OCI-LY3 (cell line): ENCODE data around the gene NPTXR.

Experiments used
- H2AFZ ChIP-seq: fragments of 200-600, 300-600 bp; shearing (Covaris generic); 2 replicates; pipeline ENCODE4 v1.6.0; 2014; ENCODE audit warnings: antibody characterized with exemption, low read depth, low read length
- H3K27ac ChIP-seq: fragments of 200-600, 300-600 bp; sonication (generic); 2 replicates; pipeline ENCODE4 v1.5.1; 2014; ENCODE audit warnings: mild to moderate bottlenecking, low read length, moderate library complexity, mixed read lengths
- H3K27me3 ChIP-seq: fragments of 200-600, 300-600 bp; sonication (generic); 2 replicates; pipeline ENCODE4 v1.6.1; 2014; ENCODE audit warnings: low read depth, low read length, mixed read lengths
- H3K36me3 ChIP-seq: fragments of 200-600, 300-600 bp; sonication (generic); replicated peaks from 2 replicates; pipeline ENCODE3; 2014; ENCODE audit warnings: low read depth, low read length, mixed read lengths
- H3K4me1 ChIP-seq: fragments of 300-600, 200-600 bp; sonication (generic); 2 replicates; pipeline ENCODE4 v1.6.1; 2014; ENCODE audit warnings: low read length, mixed read lengths
- H3K4me2 ChIP-seq: fragments of 200-600, 300-600 bp; sonication (generic); 2 replicates; pipeline ENCODE4 v1.6.1; 2014; ENCODE audit warnings: low read length, mixed read lengths
- H3K4me3 ChIP-seq: fragments of 300-600, 200-600 bp; sonication (generic); 2 replicates; pipeline ENCODE4 v1.5.1; 2014; ENCODE audit warnings: antibody characterized with exemption, mild to moderate bottlenecking, low read length, moderate library complexity
- H3K79me2 ChIP-seq: fragments of 300-600, 200-600 bp; shearing (Covaris generic); 2 replicates; pipeline ENCODE4 v1.6.1; 2014; ENCODE audit warnings: mild to moderate bottlenecking, low read length, mixed read lengths
- H3K9ac ChIP-seq: fragments of 300-600, 200-600 bp; shearing (Covaris generic); 2 replicates; pipeline ENCODE4 v1.6.0; 2014; ENCODE audit warnings: mild to moderate bottlenecking, low read length, moderate library complexity
- H3K9me3 ChIP-seq: fragments of 200-600, 300-600 bp; shearing (Covaris generic); 2 replicates; pipeline ENCODE4 v1.6.1; 2014; ENCODE audit warnings: low read length, mixed read lengths; ENCODE audit not compliant: insufficient read depth
- H4K20me1 ChIP-seq: fragments of 200-600, 300-600 bp; sonication (generic); 2 replicates; pipeline ENCODE4 v1.6.1; 2016; ENCODE audit warnings: low read length, mixed read lengths; ENCODE audit not compliant: insufficient read depth
- EZH2phosphoT487 ChIP-seq: fragments of 200-600 bp; shearing (Covaris generic); IDR thresholded peaks from 2 replicates; pipeline ENCODE4 v1.6.1; 2018; ENCODE audit warnings: antibody characterized with exemption, mixed run types, low read depth
- TF ChIP-seq, protein P1 (sequence below): fragments of 200-600, 300-600 bp; sonication (generic); IDR thresholded peaks from 2 replicates; pipeline ENCODE4 v1.5.1; 2014; ENCODE audit warnings: antibody characterized with exemption, low read length, low read depth

Gene NPTXR

DNA sequence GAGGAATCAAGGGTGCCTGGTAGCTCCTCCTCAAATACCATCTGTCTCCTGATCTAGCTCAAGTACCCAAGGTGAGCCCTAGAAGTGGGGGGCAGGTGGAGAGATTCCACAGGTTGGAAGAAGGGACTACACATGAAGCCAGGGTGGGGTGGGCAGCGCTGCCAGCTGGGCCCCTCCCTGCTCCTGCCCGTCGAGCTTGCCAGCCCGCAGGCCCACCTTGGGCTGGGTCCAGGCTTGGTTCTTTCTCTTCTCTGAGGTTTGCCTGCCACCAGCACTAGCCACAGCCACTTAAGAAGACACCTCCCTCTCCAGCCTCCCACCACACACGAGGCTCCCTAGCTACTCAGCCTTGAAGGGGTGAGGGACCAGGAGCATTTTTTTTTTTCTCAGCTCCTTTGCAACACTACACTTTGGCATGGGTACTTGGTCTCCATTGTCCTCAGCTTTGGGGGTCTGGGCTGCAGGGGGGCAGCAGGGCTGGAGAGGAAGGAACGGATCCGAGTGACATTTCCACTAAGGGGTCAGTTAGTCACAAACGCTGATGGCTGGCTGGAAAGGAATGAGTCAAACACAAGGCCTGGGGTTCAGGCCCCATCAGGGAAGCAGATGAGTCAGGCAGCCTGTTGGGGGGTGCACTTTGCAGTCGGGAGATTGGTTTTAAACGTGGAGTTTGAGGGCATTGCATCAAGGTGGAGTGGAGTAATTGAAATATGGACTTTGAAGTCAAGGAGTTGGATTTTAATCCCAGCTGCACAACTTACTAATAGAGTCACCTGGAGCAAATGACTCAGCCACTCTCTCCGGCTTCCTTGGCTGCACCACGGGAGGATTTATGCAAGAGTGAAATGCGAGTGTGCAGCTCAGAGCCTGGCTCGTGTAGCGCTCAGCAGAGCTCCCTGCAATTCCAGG is 7.4 kb upstream of the NPTXR start:
- Histone ChIP-seq H3K79me2 (no peaks in the 10 kb centered on the region), H3K9me3 (no peaks in the 10 kb centered on the region), H4K20me1 (no peaks in the 10 kb centered on the region), H3K9ac (no peak overlapping the region), H3K4me1 (no peaks in the 10 kb centered on the region), H3K4me2 (no peak overlapping the region), H3K4me3 (no peak overlapping the region), H3K27ac (no peak overlapping the region), H2AFZ (no peak overlapping the region), H3K36me3 (no peaks in the 10 kb centered on the region), H3K27me3 (peaks cover 64% of the 10 kb centered on the region)
- no peak for TF ChIP-seq EZH2phosphoT487
- TF ChIP-seq, protein P1, sequence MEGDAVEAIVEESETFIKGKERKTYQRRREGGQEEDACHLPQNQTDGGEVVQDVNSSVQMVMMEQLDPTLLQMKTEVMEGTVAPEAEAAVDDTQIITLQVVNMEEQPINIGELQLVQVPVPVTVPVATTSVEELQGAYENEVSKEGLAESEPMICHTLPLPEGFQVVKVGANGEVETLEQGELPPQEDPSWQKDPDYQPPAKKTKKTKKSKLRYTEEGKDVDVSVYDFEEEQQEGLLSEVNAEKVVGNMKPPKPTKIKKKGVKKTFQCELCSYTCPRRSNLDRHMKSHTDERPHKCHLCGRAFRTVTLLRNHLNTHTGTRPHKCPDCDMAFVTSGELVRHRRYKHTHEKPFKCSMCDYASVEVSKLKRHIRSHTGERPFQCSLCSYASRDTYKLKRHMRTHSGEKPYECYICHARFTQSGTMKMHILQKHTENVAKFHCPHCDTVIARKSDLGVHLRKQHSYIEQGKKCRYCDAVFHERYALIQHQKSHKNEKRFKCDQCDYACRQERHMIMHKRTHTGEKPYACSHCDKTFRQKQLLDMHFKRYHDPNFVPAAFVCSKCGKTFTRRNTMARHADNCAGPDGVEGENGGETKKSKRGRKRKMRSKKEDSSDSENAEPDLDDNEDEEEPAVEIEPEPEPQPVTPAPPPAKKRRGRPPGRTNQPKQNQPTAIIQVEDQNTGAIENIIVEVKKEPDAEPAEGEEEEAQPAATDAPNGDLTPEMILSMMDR, result no peak

DNA sequence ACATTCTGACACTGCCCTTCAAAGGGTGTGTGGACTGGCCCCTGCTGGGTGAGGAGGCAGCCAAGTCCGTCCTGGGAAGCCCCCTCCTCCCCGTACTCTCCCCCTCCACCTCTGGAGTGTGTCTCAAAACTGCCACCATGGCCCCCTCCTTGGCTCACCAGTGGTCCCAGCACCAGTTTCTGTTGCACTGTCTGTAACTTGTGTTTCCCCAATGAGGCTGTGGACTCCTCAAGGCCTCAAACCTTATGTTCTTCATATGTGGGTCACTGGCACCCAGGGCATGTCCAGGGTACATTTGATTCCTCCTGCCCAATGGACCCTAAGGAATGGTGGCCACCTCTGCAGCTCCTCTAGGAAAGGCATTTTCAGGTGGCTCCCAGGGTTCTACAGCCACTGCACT is 6.6 kb upstream of the NPTXR start:
- Histone ChIP-seq H4K20me1 (no peaks in the 10 kb centered on the region), H3K4me3 (no peak overlapping the region), H2AFZ (no peak overlapping the region), H3K9me3 (no peaks in the 10 kb centered on the region), H3K4me2 (no peak overlapping the region), H3K27me3 (peaks cover 57% of the 10 kb centered on the region), H3K27ac (no peak overlapping the region), H3K36me3 (no peaks in the 10 kb centered on the region), H3K79me2 (no peaks in the 10 kb centered on the region), H3K9ac (no peak overlapping the region), H3K4me1 (no peaks in the 10 kb centered on the region)
- no peak for TF ChIP-seq EZH2phosphoT487
- TF ChIP-seq, protein P1, result no peak

DNA sequence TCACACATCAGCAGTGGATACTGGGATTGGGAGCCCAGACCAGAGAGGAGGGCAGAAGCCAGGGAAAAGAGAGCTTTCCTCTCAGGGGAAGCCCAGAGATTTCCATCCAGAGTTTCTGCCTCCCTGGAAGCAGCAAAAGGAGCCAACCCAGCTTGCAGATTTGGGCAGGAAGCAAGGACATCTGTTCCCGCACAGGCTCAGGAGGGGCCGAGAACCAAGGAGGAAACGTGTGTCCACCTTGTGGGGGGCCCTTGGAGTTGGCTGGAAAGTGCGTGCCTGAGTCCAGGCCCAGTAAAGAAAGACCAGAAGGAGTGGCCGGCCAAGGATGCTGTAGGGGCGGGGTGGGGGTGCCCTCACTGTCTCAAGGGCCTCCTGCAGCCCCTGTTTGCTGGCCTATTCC is 6.0 kb upstream of the NPTXR start:
- Histone ChIP-seq H3K27me3 (peaks cover 56% of the 10 kb centered on the region), H3K4me3 (no peak overlapping the region), H3K79me2 (no peaks in the 10 kb centered on the region), H3K9me3 (no peaks in the 10 kb centered on the region), H4K20me1 (no peaks in the 10 kb centered on the region), H3K4me2 (no peak overlapping the region), H3K27ac (no peak overlapping the region), H3K36me3 (no peaks in the 10 kb centered on the region), H3K9ac (no peak overlapping the region), H3K4me1 (no peaks in the 10 kb centered on the region), H2AFZ (no peak overlapping the region)
- TF ChIP-seq, protein P1, result no peak
- no peak for TF ChIP-seq EZH2phosphoT487

DNA sequence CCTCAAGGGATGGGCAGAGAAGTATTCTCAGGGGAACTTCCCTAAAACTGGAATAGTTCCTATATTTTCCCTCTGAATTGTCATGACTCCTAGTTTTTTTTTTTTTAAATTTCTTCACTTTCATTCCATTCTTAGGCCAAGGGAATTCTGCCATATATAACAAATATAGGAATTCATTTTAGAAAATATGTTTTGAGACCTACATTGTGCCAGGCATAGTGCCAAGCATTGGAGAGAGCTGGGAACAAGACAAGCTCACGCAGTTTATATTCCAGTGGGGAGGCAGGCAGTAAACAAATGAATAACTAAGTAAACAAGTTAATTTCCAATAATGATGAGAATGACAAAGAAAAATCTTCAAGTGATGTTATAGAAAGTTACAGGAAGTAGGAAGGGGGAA is 2.6 kb upstream of the NPTXR start:
- no peak overlapping the region for H3K4me2 ChIP-seq
- no peak overlapping the region for H3K9ac ChIP-seq
- no peaks in the 10 kb centered on the region for H3K4me1 ChIP-seq
- H3K36me3 ChIP-seq, result no peaks in the 10 kb centered on the region
- H2AFZ ChIP-seq, result no peak overlapping the region
- TF ChIP-seq, protein P1, result no peak
- no peak for TF ChIP-seq EZH2phosphoT487
- H3K4me3 ChIP-seq, result no peak overlapping the region
- H3K79me2 ChIP-seq, result no peaks in the 10 kb centered on the region
- H3K9me3 ChIP-seq, result no peaks in the 10 kb centered on the region
- H3K27ac ChIP-seq, result no peak overlapping the region
- H4K20me1 ChIP-seq, result no peaks in the 10 kb centered on the region
- peaks cover 47% of the 10 kb centered on the region for H3K27me3 ChIP-seq
